PC-3 (cell line): ENCODE data around the gene PPP1CB. TPM values are rescaled to one million over a fixed set of nuclear protein-coding genes. Genes with fewer than 3 reads are reported as not detected.

Experiments
- ATAC-seq: fragments of 200-7000 bp; cut with Tn5 transposase; 2 replicates; pipeline ENCODE4 v1.9.1; 2020; ENCODE audit warnings: mild to moderate bottlenecking, moderate library complexity
- BruUV-seq: library from RNA; stranded (reverse); fragments of 400-500 nt; replicated peaks from 2 replicates; lab custom pipeline; 2021; lab: Mats Ljungman, UMichigan
- CTCF ChIA-PET: fragments of 300-600 bp; sonication (Branson Sonifier 250); formaldehyde crosslinking; loops from one replicate; lab custom pipeline; 2022; ENCODE audit warnings: antibody characterized with exemption; lab: Charles Lee
- POLR2A ChIA-PET: fragments of 300-600 bp; sonication (Branson Sonifier 250); formaldehyde crosslinking; loops from one replicate; lab custom pipeline; 2022; ENCODE audit warnings: antibody characterized with exemption; ENCODE audit not compliant: unreplicated experiment; lab: Charles Lee
- DNase-seq: peaks from one replicate; pipeline ENCODE4 v3.0.0-alpha.2; 2015
- H2AFZ ChIP-seq: fragments of 300-600 bp; sonication (generic); 2 replicates; pipeline ENCODE4 v1.6.0; 2016; ENCODE audit warnings: antibody characterized with exemption, low read length
- H3F3A ChIP-seq: fragments of 300-600 bp; sonication (generic); one replicate; pipeline ENCODE4 v1.6.0; 2017; ENCODE audit warnings: antibody characterized with exemption, low read length, control low read depth, mild to moderate bottlenecking; ENCODE audit not compliant: unreplicated experiment
- H3K27ac ChIP-seq: fragments of 300-600 bp; sonication (generic); 2 replicates; pipeline ENCODE4 v1.5.1; 2016; ENCODE audit warnings: mild to moderate bottlenecking, low read length
- H3K27me3 ChIP-seq: fragments of 300-600 bp; sonication (generic); 2 replicates; pipeline ENCODE4 v1.6.1; 2016; ENCODE audit warnings: low read length, mixed read lengths
- H3K36me3 ChIP-seq: fragments of 300-600 bp; sonication (generic); 2 replicates; pipeline ENCODE4 v1.6.1; 2016; ENCODE audit warnings: low read depth, mixed run types, low read length, mixed read lengths
- H3K4me1 ChIP-seq: fragments of 300-600 bp; sonication (generic); 2 replicates; pipeline ENCODE4 v1.5.1; 2016; ENCODE audit warnings: low read length; ENCODE audit not compliant: insufficient read depth
- H3K4me2 ChIP-seq: fragments of 300-600 bp; sonication (generic); 2 replicates; pipeline ENCODE4 v1.6.0; 2016; ENCODE audit warnings: low read length
- H3K4me3 ChIP-seq: fragments of 300-600 bp; sonication (generic); 2 replicates; pipeline ENCODE4 v1.5.1; 2016; ENCODE audit warnings: mild to moderate bottlenecking, low read length, mixed read lengths
- H3K79me2 ChIP-seq: fragments of 300-600 bp; sonication (generic); 2 replicates; pipeline ENCODE4 v1.6.1; 2017; ENCODE audit warnings: low read length, mixed read lengths
- H3K9ac ChIP-seq: fragments of 300-600 bp; sonication (generic); 2 replicates; pipeline ENCODE4 v1.6.0; 2016; ENCODE audit warnings: mild to moderate bottlenecking, low read length
- H3K9me2 ChIP-seq: fragments of 300-600 bp; sonication (generic); replicated peaks from 2 replicates; pipeline ENCODE4 v1.6.1; 2016; ENCODE audit warnings: mixed run types, low read length, mixed read lengths
- H3K9me3 ChIP-seq: fragments of 300-600 bp; sonication (generic); 2 replicates; pipeline ENCODE4 v1.6.1; 2016; ENCODE audit warnings: low read length, mixed read lengths
- H4K20me1 ChIP-seq: fragments of 300-600 bp; sonication (generic); 2 replicates; pipeline ENCODE4 v1.6.1; 2016; ENCODE audit warnings: low read length, mixed read lengths
- CTCF ChIP-seq: fragments of 300-600 bp; sonication (generic); conservative IDR thresholded peaks from 2 replicates; pipeline ENCODE4 v1.5.1; 2017; ENCODE audit warnings: antibody characterized with exemption, low read depth, mild to moderate bottlenecking, low read length
- EZH2 ChIP-seq: fragments of 300-600 bp; sonication (generic); IDR thresholded peaks from one replicate; pipeline ENCODE4 v1.6.1; 2017; ENCODE audit warnings: antibody characterized with exemption, mild to moderate bottlenecking, low read length; ENCODE audit not compliant: unreplicated experiment
- EZH2phosphoT487 ChIP-seq: fragments of 300-600 bp; sonication (generic); IDR thresholded peaks from 2 replicates; pipeline ENCODE4 v1.6.1; 2018; ENCODE audit warnings: mild to moderate bottlenecking, antibody characterized with exemption, low read length, borderline replicate concordance
- intact Hi-C: fragments of 100-400 bp; cut with micrococcal nuclease; formaldehyde crosslinking; loops from 2 replicates; pipeline ENCODE4 v1.9.0; 2023
- total RNA-seq: library from RNA; depleted of rRNA; stranded (reverse); fragments of >200 nt; gene quantifications from 2 replicates; pipeline ENCODE4 v1.2.3, GENCODE V29; 2014

PPP1CB gene
- total RNA-seq, 1 experiment from 2014 or later = 84.2 TPM

- Histone ChIP-seq H3K4me1 (peaks cover 10% of the 10 kb centered on the region; the same call in 1 of the 2 replicates), H3K9me2 (no peaks in the 10 kb centered on the region), H3K4me2 (no peak overlapping the region), H3K4me3 (no peak overlapping the region), H3K9me3 (no peaks in the 10 kb centered on the region), H3K36me3 (peaks cover 9% of the 10 kb centered on the region), H3K9ac (no peak overlapping the region), H3K79me2 (peaks cover 100% of the 10 kb centered on the region), H3K27me3 (no peaks in the 10 kb centered on the region), H3K27ac (no peak overlapping the region), H4K20me1 (peaks cover 81% of the 10 kb centered on the region), H3F3A (peaks cover 4% of the 10 kb centered on the region), H2AFZ (no peak overlapping the region)
- ATAC-seq (no peak), DNase-seq (peak; percentile 58)
- no TSS peak for BruUV-seq
- no peak for TF ChIP-seq CTCF
- no peak for TF ChIP-seq EZH2
- TF ChIP-seq EZH2phosphoT487 = no peak
- intact Hi-C loops = no loop called here
- POLR2A ChIA-PET = no interaction called here
- CTCF ChIA-PET = no interaction called here
Measured at GRCh38 chr2:28772351-28772750, 20.7 kb downstream of the PPP1CB start.

GRCh38 chr2:28776471-28776870 is 24.8 kb downstream of the PPP1CB start:
- no peak for TF ChIP-seq EZH2phosphoT487
- no peak for TF ChIP-seq EZH2
- no peak for TF ChIP-seq CTCF
- Histone ChIP-seq H3K27ac (no peak overlapping the region), H3K36me3 (peaks cover 41% of the 10 kb centered on the region), H2AFZ (no peak overlapping the region), H3F3A (peaks cover 4% of the 10 kb centered on the region), H3K4me2 (no peak overlapping the region), H3K9me3 (no peaks in the 10 kb centered on the region), H3K27me3 (no peaks in the 10 kb centered on the region), H3K4me3 (no peak overlapping the region), H3K9me2 (no peaks in the 10 kb centered on the region), H3K79me2 (peaks cover 87% of the 10 kb centered on the region), H4K20me1 (peaks cover 54% of the 10 kb centered on the region), H3K4me1 (peaks cover 10% of the 10 kb centered on the region; the same call in 1 of the 2 replicates), H3K9ac (no peak overlapping the region)
- ATAC-seq = no peak
- DNase-seq = no peak
- POLR2A ChIA-PET = no interaction called here
- CTCF ChIA-PET = no interaction called here
- BruUV-seq = no TSS peak
- intact Hi-C loops = no loop called here

GRCh38 chr2:28778392-28778791 is 26.8 kb downstream of the PPP1CB start:
- no peaks in the 10 kb centered on the region for H3K4me1 ChIP-seq
- H4K20me1 ChIP-seq = peaks cover 41% of the 10 kb centered on the region
- H3K27ac ChIP-seq = no peak overlapping the region
- TF ChIP-seq CTCF = no peak
- TF ChIP-seq EZH2 = no peak
- no peak for TF ChIP-seq EZH2phosphoT487
- H3F3A ChIP-seq = peaks cover 1% of the 10 kb centered on the region
- ChIA-PET POLR2A (interaction anchor here (0.6 kb wide), 1 partner anchor 15 kb away, joined by 3 read pairs; no protein-coding TSS in a partner anchor), CTCF (interaction anchor here (0.6 kb wide), 1 partner anchor 184 kb away, joined by 3 read pairs; no protein-coding TSS in a partner anchor)
- H3K9ac ChIP-seq = no peak overlapping the region
- H3K79me2 ChIP-seq = peaks cover 67% of the 10 kb centered on the region
- no peaks in the 10 kb centered on the region for H3K9me3 ChIP-seq
- ATAC-seq (no peak), DNase-seq (no peak)
- H2AFZ ChIP-seq = no peak overlapping the region
- TSS peak; percentile 4 for BruUV-seq
- H3K9me2 ChIP-seq = no peaks in the 10 kb centered on the region
- no peak overlapping the region for H3K4me3 ChIP-seq
- intact Hi-C loops = no loop called here
- no peak overlapping the region for H3K4me2 ChIP-seq
- no peaks in the 10 kb centered on the region for H3K27me3 ChIP-seq
- peaks cover 57% of the 10 kb centered on the region for H3K36me3 ChIP-seq
